CD8-positive, alpha-beta memory T cell (primary cell): ENCODE data around the gene UNK. TPM values are rescaled to one million over a fixed set of nuclear protein-coding genes. Genes with fewer than 3 reads are reported as not detected.
A peak's percentile ranks its signal among the peaks of the same experiment; 100 is the strongest.

Experiments
- CTCF ChIA-PET: fragments of 350-600 bp; sonication (Branson Sonifier 250); formaldehyde crosslinking; loops from one replicate; lab custom pipeline; 2021; ENCODE audit warnings: antibody characterized with exemption; lab: Charles Lee
- POLR2A ChIA-PET: fragments of 350-600 bp; sonication (Branson Sonifier 250); formaldehyde crosslinking; loops from one replicate; lab custom pipeline; 2021; ENCODE audit warnings: antibody characterized with exemption; lab: Charles Lee
- DNase-seq, 5 donors: peaks; one replicate each; pipeline versions ENCODE4 v3.0.0 to v3.0.0-alpha.2; 2020 to 2022; ENCODE audit warnings: mixed read lengths in 1 of 5
- H3K27ac ChIP-seq: one replicate; pipeline ENCODE4 v1.7.0; 2013; ENCODE audit warnings: low read depth, mild to moderate bottlenecking, low read length, moderate library complexity
- H3K27me3 ChIP-seq: 2 replicates; pipeline ENCODE4 v1.7.0; 2013; ENCODE audit warnings: low read length, mild to moderate bottlenecking; ENCODE audit not compliant: insufficient read depth, poor library complexity, severe bottlenecking
- H3K36me3 ChIP-seq: 2 replicates; pipeline ENCODE4 v1.7.0; 2013; ENCODE audit warnings: mild to moderate bottlenecking, low read length, moderate library complexity; ENCODE audit not compliant: insufficient read depth
- H3K4me1 ChIP-seq: 2 replicates; pipeline ENCODE4 v1.7.0; 2013; ENCODE audit warnings: mild to moderate bottlenecking, low read length, moderate library complexity; ENCODE audit not compliant: insufficient read depth
- H3K4me3 ChIP-seq: 2 replicates; pipeline ENCODE4 v1.7.0; 2013; ENCODE audit warnings: mild to moderate bottlenecking, low read length
- H3K9me3 ChIP-seq: 2 replicates; pipeline ENCODE4 v1.7.0; 2013; ENCODE audit warnings: mild to moderate bottlenecking, low read length
- H3K27ac Mint-ChIP-seq, 8 donors: one replicate each; pipeline ENCODE4 v1.8.0; 2020 to 2021; ENCODE audit warnings: mixed read lengths in 8 of 8, mild to moderate bottlenecking in 6 of 8, inconsistent platforms in 3 of 8, moderate library complexity in 3 of 8
- H3K27me3 Mint-ChIP-seq, 2 donors: one replicate each; pipeline ENCODE4 v1.8.0; 2020 to 2021; ENCODE audit warnings: mixed read lengths in 2 of 2, mild to moderate bottlenecking in 1 of 2, moderate library complexity in 1 of 2
- H3K36me3 Mint-ChIP-seq, 3 donors: one replicate each; pipeline ENCODE4 v1.8.0; 2020 to 2021; ENCODE audit warnings: mixed read lengths in 3 of 3, inconsistent platforms in 1 of 3, mild to moderate bottlenecking in 1 of 3
- H3K4me1 Mint-ChIP-seq, 3 donors: one replicate each; pipeline ENCODE4 v1.8.0; 2020 to 2021; ENCODE audit warnings: mixed read lengths in 3 of 3, inconsistent platforms in 1 of 3, mild to moderate bottlenecking in 1 of 3
- H3K4me3 Mint-ChIP-seq, 7 donors: one replicate each; pipeline ENCODE4 v1.8.0; 2020 to 2021; ENCODE audit warnings: mixed read lengths in 7 of 7, mild to moderate bottlenecking in 6 of 7, moderate library complexity in 4 of 7, inconsistent platforms in 2 of 7
- H3K9me3 Mint-ChIP-seq, 5 donors: one replicate each; pipeline ENCODE4 v1.8.0; 2020 to 2022; ENCODE audit warnings: mixed read lengths in 5 of 5, mild to moderate bottlenecking in 3 of 5, moderate library complexity in 2 of 5, inconsistent platforms in 1 of 5
- polyA plus RNA-seq: library from polyadenylated mRNA; unstranded; fragments of 300-500 nt; fragmentation: Illumina TruSeq; gene quantifications from one replicate; pipeline ENCODE4 v1.2.3, GENCODE V29; 2021
- total RNA-seq, 2 experiments: library from RNA; stranded (reverse); gene quantifications; one replicate each; pipeline ENCODE4 v1.2.3, GENCODE V29; 2021

Gene UNK
- total and polyA plus RNA-seq, 3 experiments from 2014 or later: 24.4 to 32.8 (median 29.3) TPM

DNA sequence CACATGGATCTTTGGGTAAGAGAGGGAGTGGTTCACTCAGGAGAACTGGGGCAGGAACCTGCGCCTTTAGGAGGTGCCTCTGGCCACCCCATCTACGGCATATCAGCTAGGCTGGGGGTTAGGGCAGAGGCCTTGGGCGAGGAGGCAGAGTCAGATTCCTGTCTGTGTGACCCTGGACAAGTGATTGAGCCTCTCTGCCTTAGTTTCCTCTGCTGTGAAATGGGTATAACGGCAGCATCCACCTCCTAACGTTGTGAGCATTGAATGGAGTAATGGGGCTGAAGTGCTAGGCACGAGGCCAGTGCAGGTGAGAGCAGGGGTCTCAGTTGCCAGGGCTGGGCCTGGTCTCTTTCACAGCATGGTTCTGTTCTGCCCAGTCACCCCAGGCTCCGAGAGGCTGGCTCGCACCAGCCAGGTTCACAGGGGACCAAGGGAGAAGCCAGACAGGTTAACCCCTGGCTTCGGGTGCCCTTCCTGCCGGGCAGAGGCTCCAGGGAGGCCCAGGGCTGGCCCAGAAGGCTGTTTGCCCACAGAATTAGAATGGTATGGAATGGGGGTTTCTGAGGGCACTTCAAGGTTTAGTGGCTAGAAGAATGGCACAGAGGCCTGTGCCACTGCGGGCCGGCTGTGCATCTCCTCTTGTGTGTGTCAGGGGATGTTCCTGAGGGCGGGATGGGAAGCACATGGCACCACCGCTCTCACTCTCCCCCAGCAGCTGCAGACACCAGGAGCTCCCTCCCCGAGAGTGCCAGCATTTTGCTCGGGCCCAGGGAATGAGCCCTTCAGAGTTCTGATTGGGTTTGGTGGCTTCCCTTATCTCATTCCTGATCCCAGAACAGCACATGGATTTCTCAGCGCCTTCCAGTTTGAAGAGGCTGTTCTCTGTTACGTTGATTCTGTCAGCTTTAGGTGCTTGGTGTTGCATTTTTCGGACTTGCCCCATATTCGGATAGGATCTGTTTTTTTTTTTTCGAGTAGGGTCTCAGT lies 35.8 kb downstream of the UNK start:
- POLR2A ChIA-PET: interaction anchor here (0.6 to 0.7 kb wide), 3 partner anchors 27 to 121 kb away, joined by 3 to 4 read pairs (median 4); partner anchors contain the start of gene FBF1
- no peak for DNase-seq
- CTCF ChIA-PET: interaction anchor here (0.7 to 0.9 kb wide), 2 partner anchors 67 kb away, joined by 4 read pairs; no protein-coding TSS in a partner anchor
- Histone ChIP-seq H3K27me3 (no peaks in the 10 kb centered on the region), H3K4me3 (no peak overlapping the region), H3K4me1 (peaks cover 14% of the 10 kb centered on the region), H3K36me3 (peaks cover 10% of the 10 kb centered on the region), H3K27ac (no peak overlapping the region), H3K9me3 (no peaks in the 10 kb centered on the region)
- H3K27me3 Mint-ChIP-seq: no peaks in the 10 kb centered on the region
- no peaks in the 10 kb centered on the region for H3K9me3 Mint-ChIP-seq
- H3K4me3 Mint-ChIP-seq: no peak overlapping the region
- peak overlapping the region in 6 of 8 donors; percentile 39 to 95 (median 74) for H3K27ac Mint-ChIP-seq
- peaks cover 13 to 23% (median 18%) of the 10 kb centered on the region in 3 donors for H3K4me1 Mint-ChIP-seq
- H3K36me3 Mint-ChIP-seq: peaks cover 0 to 77% (median 7%) of the 10 kb centered on the region in 3 donors

DNA sequence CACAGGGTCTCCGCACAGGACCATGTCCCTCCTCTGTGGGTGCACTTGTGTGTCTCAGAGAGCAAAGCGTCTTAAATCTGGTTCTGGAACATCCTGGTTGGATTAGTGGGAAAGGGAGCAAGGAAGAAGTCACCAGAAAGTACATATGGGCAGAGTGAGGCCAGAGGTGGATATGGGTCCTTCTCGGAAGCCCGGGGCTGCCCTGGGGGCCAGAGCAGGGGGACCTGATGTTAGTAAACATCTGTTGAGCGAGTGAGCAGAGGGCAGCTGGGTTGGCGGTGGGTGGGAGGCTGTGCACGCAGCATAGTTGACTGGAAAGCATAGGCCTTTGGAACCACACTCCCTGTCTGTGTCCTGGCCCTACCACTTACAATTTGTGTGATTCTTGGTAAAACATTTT lies 36.9 kb downstream of the UNK start:
- ChIA-PET CTCF (interaction anchor here (0.8 to 1.8 kb wide), 4 partner anchors 12 to 68 kb away, joined by 3 to 5 read pairs (median 4); partner anchors contain the start of gene GALK1), POLR2A (interaction anchor here (0.7 to 1.2 kb wide), 4 partner anchors 26 to 66 kb away, joined by 3 to 4 read pairs (median 3); partner anchors contain the start of gene GALK1)
- no peaks in the 10 kb centered on the region for H3K27me3 Mint-ChIP-seq
- H3K4me3 ChIP-seq: no peak overlapping the region
- H3K36me3 ChIP-seq: peaks cover 10% of the 10 kb centered on the region
- no peak overlapping the region for H3K27ac ChIP-seq
- no peaks in the 10 kb centered on the region for H3K9me3 Mint-ChIP-seq
- H3K27me3 ChIP-seq: no peaks in the 10 kb centered on the region
- no peak for DNase-seq
- H3K4me1 ChIP-seq: peaks cover 14% of the 10 kb centered on the region
- peaks cover 0 to 73% (median 7%) of the 10 kb centered on the region in 3 donors for H3K36me3 Mint-ChIP-seq
- peaks cover 13 to 23% (median 18%) of the 10 kb centered on the region in 3 donors for H3K4me1 Mint-ChIP-seq
- no peaks in the 10 kb centered on the region for H3K9me3 ChIP-seq
- H3K4me3 Mint-ChIP-seq: peak overlapping the region in 2 of 7 donors; percentile 37 to 49
- H3K27ac Mint-ChIP-seq: peak overlapping the region; percentile 39 to 96 (median 90)

DNA sequence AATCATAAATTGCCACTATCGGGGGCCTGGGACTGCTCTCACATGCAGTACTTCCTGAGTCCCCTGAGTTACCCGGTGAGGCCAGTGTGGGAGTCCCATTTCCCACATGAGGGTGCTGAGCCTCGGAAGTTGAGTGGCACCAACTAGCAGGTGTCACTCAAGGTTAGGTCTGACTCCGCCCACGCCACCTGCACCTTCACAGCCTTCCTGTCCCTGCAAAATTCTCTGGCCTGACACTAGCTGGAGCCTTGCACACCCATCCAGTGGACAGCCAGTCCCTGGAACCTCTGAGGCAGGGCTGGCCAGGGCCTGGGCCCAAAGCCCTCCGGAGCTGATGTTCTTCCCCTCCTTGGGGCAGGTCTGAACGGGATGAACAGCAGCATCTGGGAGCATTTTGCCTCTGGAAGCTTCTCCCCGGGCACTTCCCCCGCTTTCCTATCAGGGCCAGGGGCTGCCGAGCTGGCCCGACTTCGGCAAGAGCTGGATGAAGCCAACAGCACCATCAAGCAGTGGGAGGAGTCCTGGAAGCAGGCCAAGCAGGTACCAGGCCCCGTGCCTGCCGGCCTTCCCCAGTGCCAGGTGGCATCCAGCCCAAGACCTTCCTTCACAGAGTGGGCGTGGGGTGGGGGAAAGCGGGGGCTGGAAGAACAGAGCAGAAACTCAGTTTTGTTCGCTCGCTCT lies 37.7 kb downstream of the UNK start:
- Mint-ChIP-seq H3K27me3 (no peaks in the 10 kb centered on the region), H3K4me3 (peak overlapping the region in 1 of 7 donors; percentile 10), H3K27ac (peak overlapping the region; percentile 39 to 96 (median 90)), H3K4me1 (peaks cover 16 to 23% (median 22%) of the 10 kb centered on the region in 3 donors), H3K36me3 (peaks cover 0 to 71% (median 7%) of the 10 kb centered on the region in 3 donors), H3K9me3 (no peaks in the 10 kb centered on the region)
- Histone ChIP-seq H3K4me1 (peaks cover 17% of the 10 kb centered on the region), H3K36me3 (peaks cover 10% of the 10 kb centered on the region), H3K27me3 (no peaks in the 10 kb centered on the region), H3K9me3 (no peaks in the 10 kb centered on the region), H3K4me3 (no peak overlapping the region), H3K27ac (no peak overlapping the region)
- POLR2A ChIA-PET: interaction anchor here (1.2 to 1.9 kb wide), 4 partner anchors 19 to 57 kb away, joined by 3 to 7 read pairs (median 3); partner anchors contain the start of gene GALK1
- CTCF ChIA-PET: interaction anchor here (0.9 to 1.8 kb wide), 5 partner anchors 15 to 74 kb away, joined by 3 to 5 read pairs (median 3); partner anchors contain the start of gene GALK1
- peak in 2 of 5 donors; percentile 30 to 47 for DNase-seq

GRCh38 chr17:75822800-75823166 lies 38.2 kb downstream of the UNK start:
- Histone ChIP-seq H3K27ac (no peak overlapping the region), H3K9me3 (no peaks in the 10 kb centered on the region), H3K4me3 (no peak overlapping the region), H3K27me3 (no peaks in the 10 kb centered on the region), H3K36me3 (peaks cover 10% of the 10 kb centered on the region), H3K4me1 (peaks cover 21% of the 10 kb centered on the region)
- Mint-ChIP-seq H3K27ac (peak overlapping the region in 3 of 8 donors; percentile 26 to 93 (median 69)), H3K4me3 (no peak overlapping the region), H3K4me1 (peaks cover 16 to 23% (median 23%) of the 10 kb centered on the region in 3 donors), H3K27me3 (no peaks in the 10 kb centered on the region), H3K36me3 (peaks cover 0 to 72% (median 7%) of the 10 kb centered on the region in 3 donors), H3K9me3 (no peaks in the 10 kb centered on the region)
- CTCF ChIA-PET: interaction anchor here (0.7 to 1.8 kb wide), 5 partner anchors 15 to 73 kb away, joined by 3 to 5 read pairs (median 3); no protein-coding TSS in a partner anchor
- no peak for DNase-seq
- POLR2A ChIA-PET: interaction anchor here (1.2 to 1.9 kb wide), 3 partner anchors 19 to 40 kb away, joined by 3 to 7 read pairs (median 3); no protein-coding TSS in a partner anchor

- H3K27ac ChIP-seq: no peak overlapping the region
- POLR2A ChIA-PET: interaction anchor here (0.5 to 1.9 kb wide), 5 partner anchors 20 to 70 kb away, joined by 3 to 7 read pairs (median 3); partner anchors contain the start of gene UNK
- H3K27ac Mint-ChIP-seq: no peak overlapping the region
- CTCF ChIA-PET: interaction anchor here (0.7 to 1.8 kb wide), 4 partner anchors 16 to 73 kb away, joined by 3 to 5 read pairs (median 3); no protein-coding TSS in a partner anchor
- H3K4me1 Mint-ChIP-seq: peaks cover 22 to 30% (median 30%) of the 10 kb centered on the region in 3 donors
- H3K4me1 ChIP-seq: peaks cover 21% of the 10 kb centered on the region
- H3K4me3 ChIP-seq: no peak overlapping the region
- no peaks in the 10 kb centered on the region for H3K27me3 Mint-ChIP-seq
- no peak overlapping the region for H3K4me3 Mint-ChIP-seq
- peaks cover 10% of the 10 kb centered on the region for H3K36me3 ChIP-seq
- no peaks in the 10 kb centered on the region for H3K9me3 Mint-ChIP-seq
- no peaks in the 10 kb centered on the region for H3K27me3 ChIP-seq
- peaks cover 0 to 74% (median 7%) of the 10 kb centered on the region in 3 donors for H3K36me3 Mint-ChIP-seq
- no peaks in the 10 kb centered on the region for H3K9me3 ChIP-seq
- no peak for DNase-seq
Observed at GRCh38 chr17:75823257-75824041, 38.8 kb downstream of the UNK start.

DNA sequence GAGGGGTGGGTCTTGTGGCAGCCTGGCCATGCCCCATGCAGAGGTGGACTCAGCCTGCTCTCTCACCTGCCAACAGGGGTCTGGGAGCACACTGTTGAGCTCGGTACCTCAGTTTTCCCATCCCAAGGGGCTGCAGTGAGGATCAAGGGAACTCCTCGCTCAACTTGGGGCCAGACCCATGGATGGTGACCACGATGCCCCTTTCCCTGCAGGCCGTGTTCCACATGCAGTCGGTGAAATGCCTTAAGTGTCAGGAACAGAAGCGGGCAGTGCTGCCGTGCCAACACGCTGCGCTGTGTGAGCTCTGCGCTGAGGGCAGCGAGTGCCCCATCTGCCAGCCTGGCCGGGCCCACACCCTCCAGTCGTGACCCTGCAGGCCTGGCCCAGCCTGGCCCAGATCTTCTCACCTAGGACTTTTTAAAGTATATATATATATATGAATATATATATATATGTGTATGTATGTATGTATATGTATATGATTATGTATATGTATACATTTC lies 39.5 kb downstream of the UNK start:
- Histone ChIP-seq H3K4me1 (peaks cover 21% of the 10 kb centered on the region), H3K27me3 (no peaks in the 10 kb centered on the region), H3K4me3 (no peak overlapping the region), H3K36me3 (peaks cover 13% of the 10 kb centered on the region), H3K9me3 (no peaks in the 10 kb centered on the region), H3K27ac (no peak overlapping the region)
- H3K27me3 Mint-ChIP-seq: no peaks in the 10 kb centered on the region
- POLR2A ChIA-PET: interaction anchor here (0.5 to 1.6 kb wide), 4 partner anchors 21 to 71 kb away, joined by 3 to 4 read pairs (median 3); partner anchors contain the start of gene UNK
- CTCF ChIA-PET: interaction anchor here (0.8 to 1.6 kb wide), 2 partner anchors 27 to 41 kb away, joined by 3 read pairs; no protein-coding TSS in a partner anchor
- H3K9me3 Mint-ChIP-seq: no peaks in the 10 kb centered on the region
- H3K27ac Mint-ChIP-seq: peak overlapping the region in 2 of 8 donors; percentile 33 to 54
- no peak overlapping the region for H3K4me3 Mint-ChIP-seq
- no peak for DNase-seq
- H3K4me1 Mint-ChIP-seq: peaks cover 22 to 30% (median 29%) of the 10 kb centered on the region in 3 donors
- H3K36me3 Mint-ChIP-seq: peaks cover 0 to 70% (median 5%) of the 10 kb centered on the region in 3 donors
